Measurements from ENCODE around the gene CTAGE6.
"Not testable (repeated sequence)": the region's sequence is repeated elsewhere in the genome, so short reads cannot be mapped to it uniquely, and the experiment has no call there.

Gene CTAGE6, protein sequence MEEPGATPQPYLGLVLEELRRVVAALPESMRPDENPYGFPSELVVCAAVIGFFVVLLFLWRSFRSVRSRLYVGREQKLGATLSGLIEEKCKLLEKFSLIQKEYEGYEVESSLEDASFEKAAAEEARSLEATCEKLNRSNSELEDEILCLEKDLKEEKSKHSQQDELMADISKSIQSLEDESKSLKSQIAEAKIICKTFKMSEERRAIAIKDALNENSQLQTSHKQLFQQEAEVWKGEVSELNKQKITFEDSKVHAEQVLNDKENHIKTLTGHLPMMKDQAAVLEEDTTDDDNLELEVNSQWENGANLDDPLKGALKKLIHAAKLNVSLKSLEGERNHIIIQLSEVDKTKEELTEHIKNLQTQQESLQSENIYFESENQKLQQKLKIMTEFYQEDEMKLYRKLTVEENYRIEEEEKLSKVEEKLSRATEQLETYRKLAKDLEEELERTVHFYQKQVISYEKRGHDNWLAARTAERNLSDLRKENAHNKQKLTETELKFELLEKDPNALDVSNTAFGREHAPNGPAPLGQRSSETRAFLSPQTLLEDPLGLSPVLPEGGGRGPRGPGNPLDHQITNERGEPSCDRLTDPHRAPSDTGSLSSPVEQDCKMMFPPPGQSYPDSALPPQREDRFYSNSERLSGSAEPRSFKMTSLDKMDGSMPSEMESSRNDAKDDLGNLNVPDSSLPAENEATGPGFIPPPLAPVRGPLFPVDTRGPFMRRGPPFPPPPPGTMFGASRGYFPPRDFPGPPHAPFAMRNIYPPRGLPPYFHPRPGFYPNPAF
- total RNA-seq = 0 to 0.19 (median 0.17) reads per million in 3 donors

- H3K27ac ChIP-seq (ENCODE audit: insufficient read depth, low read length, poor library complexity, severe bottlenecking); H3K4me3 ChIP-seq (ENCODE audit: insufficient read depth, low read depth, low read length, poor library complexity, severe bottlenecking); H3K9me3 ChIP-seq (ENCODE audit: control insufficient read depth, low read length); H3K36me3 ChIP-seq (ENCODE audit: control insufficient read depth, insufficient read depth, low read length); DNase-seq; H3K27me3 ChIP-seq (replicated peaks; ENCODE audit: control insufficient read depth, insufficient read depth, low read length, poor library complexity, severe bottlenecking); H3K4me1 ChIP-seq (ENCODE audit: control insufficient read depth, insufficient read depth, low read length, poor library complexity, severe bottlenecking): not testable (repeated sequence)
These were observed at the start of gene CTAGE6 for GRCh38 chr7:143757596-143757995. CTAGE6 (minus strand) TSS chr7:143757696; CDS start chr7:143757658, 38 bp downstream.

GRCh38 chr7:143806664-143807071 lies 49.2 kb upstream of the CTAGE6 start:
- not testable (repeated sequence) for H3K27ac ChIP-seq (ENCODE audit: insufficient read depth, low read length, poor library complexity, severe bottlenecking); H3K36me3 ChIP-seq (ENCODE audit: control insufficient read depth, insufficient read depth, low read length); H3K4me1 ChIP-seq (ENCODE audit: control insufficient read depth, insufficient read depth, low read length, poor library complexity, severe bottlenecking); DNase-seq; H3K9me3 ChIP-seq (ENCODE audit: control insufficient read depth, low read length); H3K4me3 ChIP-seq (ENCODE audit: insufficient read depth, low read depth, low read length, poor library complexity, severe bottlenecking); H3K27me3 ChIP-seq (replicated peaks; ENCODE audit: control insufficient read depth, insufficient read depth, low read length, poor library complexity, severe bottlenecking)

- not testable (repeated sequence) for H3K27ac ChIP-seq (ENCODE audit: insufficient read depth, low read length, poor library complexity, severe bottlenecking); H3K4me1 ChIP-seq (ENCODE audit: control insufficient read depth, insufficient read depth, low read length, poor library complexity, severe bottlenecking); H3K27me3 ChIP-seq (replicated peaks; ENCODE audit: control insufficient read depth, insufficient read depth, low read length, poor library complexity, severe bottlenecking); H3K36me3 ChIP-seq (ENCODE audit: control insufficient read depth, insufficient read depth, low read length); H3K4me3 ChIP-seq (ENCODE audit: insufficient read depth, low read depth, low read length, poor library complexity, severe bottlenecking); H3K9me3 ChIP-seq (ENCODE audit: control insufficient read depth, low read length); DNase-seq
These were observed 40.4 kb upstream of the CTAGE6 start for GRCh38 chr7:143797896-143798290.

DNA sequence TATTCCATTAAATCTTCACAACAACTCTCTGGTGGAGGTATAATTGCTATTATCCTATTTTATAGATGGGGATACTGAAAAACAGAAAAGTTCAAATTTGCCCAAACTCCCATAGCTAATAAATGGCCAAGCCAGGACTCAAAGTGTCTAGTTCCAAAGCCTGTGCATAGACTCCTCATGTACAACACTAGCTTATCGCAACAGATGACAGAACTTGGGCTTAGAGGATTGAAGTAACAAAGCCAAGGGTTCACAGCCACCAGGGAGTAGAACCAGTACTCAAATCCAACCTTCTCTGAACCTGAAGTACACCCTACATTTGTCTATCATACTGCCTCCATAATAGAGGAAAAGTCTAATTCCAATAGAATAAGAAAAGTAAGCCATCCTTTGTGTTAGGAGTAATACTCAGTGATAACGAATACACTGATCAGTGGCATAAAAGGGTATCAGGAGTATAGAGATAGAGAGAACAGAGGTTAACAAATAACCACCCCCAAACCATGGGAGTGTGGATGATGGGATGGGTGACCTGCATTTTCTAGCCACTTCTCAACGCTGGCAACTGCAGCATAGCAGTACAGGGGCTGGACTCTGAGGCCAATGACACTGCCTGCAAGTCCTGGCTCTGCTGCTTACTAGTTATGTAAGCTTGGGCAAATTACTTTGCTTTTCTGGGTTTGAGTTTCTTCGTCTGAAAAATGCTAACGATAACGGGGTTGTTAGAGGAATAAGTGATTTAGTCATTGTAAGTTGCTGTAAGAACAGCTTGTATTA lies 39.8 kb upstream of the CTAGE6 start:
- H3K9me3 ChIP-seq (ENCODE audit: control insufficient read depth, low read length); H3K27ac ChIP-seq (ENCODE audit: insufficient read depth, low read length, poor library complexity, severe bottlenecking); DNase-seq; H3K36me3 ChIP-seq (ENCODE audit: control insufficient read depth, insufficient read depth, low read length); H3K4me1 ChIP-seq (ENCODE audit: control insufficient read depth, insufficient read depth, low read length, poor library complexity, severe bottlenecking); H3K27me3 ChIP-seq (replicated peaks; ENCODE audit: control insufficient read depth, insufficient read depth, low read length, poor library complexity, severe bottlenecking); H3K4me3 ChIP-seq (ENCODE audit: insufficient read depth, low read depth, low read length, poor library complexity, severe bottlenecking): not testable (repeated sequence)

DNA sequence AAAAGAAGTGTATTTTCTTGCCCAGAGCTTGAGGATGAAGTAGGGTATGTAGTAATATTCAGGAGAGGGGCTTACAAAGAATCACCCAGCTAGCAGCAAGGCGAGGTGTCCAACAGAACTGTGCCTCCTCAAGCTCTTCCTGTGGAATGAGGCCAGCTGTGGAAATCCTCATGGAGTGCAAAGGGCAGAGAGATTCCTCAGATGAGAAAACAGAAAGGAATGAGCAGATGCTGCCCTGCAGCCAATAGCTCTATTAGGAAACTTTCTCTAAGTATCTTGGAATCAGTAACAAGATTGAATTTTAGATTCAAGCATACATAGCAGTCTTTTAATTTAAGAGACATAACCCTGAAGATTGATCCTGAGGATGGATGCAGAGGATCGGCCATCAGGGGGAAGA lies 38.2 kb upstream of the CTAGE6 start:
- H3K4me1 ChIP-seq (ENCODE audit: control insufficient read depth, insufficient read depth, low read length, poor library complexity, severe bottlenecking); H3K27ac ChIP-seq (ENCODE audit: insufficient read depth, low read length, poor library complexity, severe bottlenecking); H3K9me3 ChIP-seq (ENCODE audit: control insufficient read depth, low read length); DNase-seq; H3K36me3 ChIP-seq (ENCODE audit: control insufficient read depth, insufficient read depth, low read length); H3K27me3 ChIP-seq (replicated peaks; ENCODE audit: control insufficient read depth, insufficient read depth, low read length, poor library complexity, severe bottlenecking); H3K4me3 ChIP-seq (ENCODE audit: insufficient read depth, low read depth, low read length, poor library complexity, severe bottlenecking): not testable (repeated sequence)

DNA sequence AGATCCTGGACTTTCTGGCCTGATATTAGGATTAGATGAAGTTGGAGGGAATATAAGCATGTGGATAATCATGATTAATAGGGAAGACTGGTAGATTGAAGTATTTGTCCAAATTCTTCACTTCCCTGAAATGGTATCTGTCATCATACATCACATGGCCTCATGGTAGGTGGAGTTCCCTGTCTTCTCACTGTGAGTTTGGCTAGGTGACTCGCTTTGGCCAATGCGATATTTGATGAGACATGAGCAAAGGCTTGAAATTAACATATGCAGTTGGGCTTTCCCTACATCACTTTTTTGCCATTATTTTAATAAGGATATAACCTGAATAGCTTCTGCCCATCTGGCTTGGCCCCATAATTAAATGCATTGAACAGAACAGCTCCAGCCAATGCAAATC lies 35.1 kb upstream of the CTAGE6 start:
- not testable (repeated sequence) for DNase-seq; H3K4me1 ChIP-seq (ENCODE audit: control insufficient read depth, insufficient read depth, low read length, poor library complexity, severe bottlenecking); H3K4me3 ChIP-seq (ENCODE audit: insufficient read depth, low read depth, low read length, poor library complexity, severe bottlenecking); H3K27me3 ChIP-seq (replicated peaks; ENCODE audit: control insufficient read depth, insufficient read depth, low read length, poor library complexity, severe bottlenecking); H3K9me3 ChIP-seq (ENCODE audit: control insufficient read depth, low read length); H3K27ac ChIP-seq (ENCODE audit: insufficient read depth, low read length, poor library complexity, severe bottlenecking); H3K36me3 ChIP-seq (ENCODE audit: control insufficient read depth, insufficient read depth, low read length)

GRCh38 chr7:143785415-143786182 lies 28.1 kb upstream of the CTAGE6 start:
- not testable (repeated sequence) for H3K36me3 ChIP-seq (ENCODE audit: control insufficient read depth, insufficient read depth, low read length); H3K27ac ChIP-seq (ENCODE audit: insufficient read depth, low read length, poor library complexity, severe bottlenecking); H3K27me3 ChIP-seq (replicated peaks; ENCODE audit: control insufficient read depth, insufficient read depth, low read length, poor library complexity, severe bottlenecking); H3K9me3 ChIP-seq (ENCODE audit: control insufficient read depth, low read length); H3K4me3 ChIP-seq (ENCODE audit: insufficient read depth, low read depth, low read length, poor library complexity, severe bottlenecking); DNase-seq; H3K4me1 ChIP-seq (ENCODE audit: control insufficient read depth, insufficient read depth, low read length, poor library complexity, severe bottlenecking)

GRCh38 chr7:143779591-143779990 lies 22.1 kb upstream of the CTAGE6 start:
- not testable (repeated sequence) for H3K4me1 ChIP-seq (ENCODE audit: control insufficient read depth, insufficient read depth, low read length, poor library complexity, severe bottlenecking); H3K36me3 ChIP-seq (ENCODE audit: control insufficient read depth, insufficient read depth, low read length); DNase-seq; H3K27me3 ChIP-seq (replicated peaks; ENCODE audit: control insufficient read depth, insufficient read depth, low read length, poor library complexity, severe bottlenecking); H3K9me3 ChIP-seq (ENCODE audit: control insufficient read depth, low read length); H3K27ac ChIP-seq (ENCODE audit: insufficient read depth, low read length, poor library complexity, severe bottlenecking); H3K4me3 ChIP-seq (ENCODE audit: insufficient read depth, low read depth, low read length, poor library complexity, severe bottlenecking)

GRCh38 chr7:143772738-143773468 lies 15.4 kb upstream of the CTAGE6 start:
- H3K27ac ChIP-seq (ENCODE audit: insufficient read depth, low read length, poor library complexity, severe bottlenecking); DNase-seq; H3K36me3 ChIP-seq (ENCODE audit: control insufficient read depth, insufficient read depth, low read length); H3K4me3 ChIP-seq (ENCODE audit: insufficient read depth, low read depth, low read length, poor library complexity, severe bottlenecking); H3K4me1 ChIP-seq (ENCODE audit: control insufficient read depth, insufficient read depth, low read length, poor library complexity, severe bottlenecking); H3K9me3 ChIP-seq (ENCODE audit: control insufficient read depth, low read length); H3K27me3 ChIP-seq (replicated peaks; ENCODE audit: control insufficient read depth, insufficient read depth, low read length, poor library complexity, severe bottlenecking): not testable (repeated sequence)

Measured in effector memory CD4-positive, alpha-beta T cell (primary cell).